ENCODE data around the gene DCLRE1B.

Gene DCLRE1B

DNA sequence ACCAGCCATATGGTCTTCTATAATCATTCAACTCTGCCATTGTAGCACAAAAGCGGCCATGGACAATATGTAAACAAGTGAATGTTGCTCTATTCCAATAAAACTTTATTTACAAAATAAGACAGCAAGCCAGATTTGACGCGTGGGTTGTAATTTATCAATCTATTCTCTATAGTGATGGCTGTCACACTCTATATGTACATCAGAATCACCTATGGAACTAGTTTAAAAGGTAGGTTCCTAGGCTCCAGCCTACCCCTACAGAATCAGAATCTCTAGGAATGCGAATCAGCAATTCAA is 25.4 kb upstream of the DCLRE1B start:
- H3K27me3 Mint-ChIP-seq (ENCODE audit: low read depth, poor library complexity) = peaks cover 2% of the 10 kb centered on the region
- no peak for TF ChIP-seq CTCF (IDR thresholded peaks at IDR 0.05)
- no peaks in the 10 kb centered on the region for H3K9me3 Mint-ChIP-seq
- no peak overlapping the region for H3K27ac Mint-ChIP-seq
- H3K4me1 Mint-ChIP-seq = no peaks in the 10 kb centered on the region
- DNase-seq = no peak
- H3K4me3 Mint-ChIP-seq = no peak overlapping the region
- no peaks in the 10 kb centered on the region for H3K36me3 Mint-ChIP-seq (ENCODE audit: low read depth)

DNA sequence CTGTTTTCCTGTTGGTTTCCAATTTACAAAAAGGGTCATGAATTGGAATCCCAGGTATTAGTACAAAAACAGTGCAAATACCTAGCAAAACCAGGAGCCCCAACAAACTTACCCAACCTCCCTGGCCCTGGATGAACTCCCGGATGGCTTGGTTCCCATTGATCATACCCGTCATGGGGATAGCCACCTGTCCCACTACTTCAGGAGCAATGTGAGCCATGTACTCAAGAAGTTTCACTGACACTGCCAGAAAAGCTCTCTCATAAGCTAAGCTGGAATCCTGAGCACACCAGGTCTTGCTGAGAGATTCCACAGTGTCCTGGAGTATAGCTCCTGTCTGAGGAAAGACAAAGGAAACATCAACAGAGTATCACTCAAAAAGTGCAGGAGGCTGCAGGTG is 23.5 kb upstream of the DCLRE1B start:
- TF ChIP-seq CTCF (IDR thresholded peaks at IDR 0.05) = no peak
- no peak overlapping the region for H3K4me3 Mint-ChIP-seq
- no peaks in the 10 kb centered on the region for H3K36me3 Mint-ChIP-seq (ENCODE audit: low read depth)
- peak overlapping the region; percentile 89 for H3K27ac Mint-ChIP-seq
- H3K4me1 Mint-ChIP-seq = no peaks in the 10 kb centered on the region
- H3K27me3 Mint-ChIP-seq (ENCODE audit: low read depth, poor library complexity) = no peaks in the 10 kb centered on the region
- H3K9me3 Mint-ChIP-seq = no peaks in the 10 kb centered on the region
- no peak for DNase-seq

GRCh38 chr1:113886417-113887401 is 18.4 kb upstream of the DCLRE1B start:
- Mint-ChIP-seq H3K36me3 (ENCODE audit: low read depth) (no peaks in the 10 kb centered on the region), H3K27me3 (ENCODE audit: low read depth, poor library complexity) (peaks cover 4% of the 10 kb centered on the region), H3K4me3 (no peak overlapping the region), H3K9me3 (no peaks in the 10 kb centered on the region), H3K4me1 (no peaks in the 10 kb centered on the region), H3K27ac (no peak overlapping the region)
- no peak for DNase-seq
- TF ChIP-seq CTCF (IDR thresholded peaks at IDR 0.05) = no peak

DNA sequence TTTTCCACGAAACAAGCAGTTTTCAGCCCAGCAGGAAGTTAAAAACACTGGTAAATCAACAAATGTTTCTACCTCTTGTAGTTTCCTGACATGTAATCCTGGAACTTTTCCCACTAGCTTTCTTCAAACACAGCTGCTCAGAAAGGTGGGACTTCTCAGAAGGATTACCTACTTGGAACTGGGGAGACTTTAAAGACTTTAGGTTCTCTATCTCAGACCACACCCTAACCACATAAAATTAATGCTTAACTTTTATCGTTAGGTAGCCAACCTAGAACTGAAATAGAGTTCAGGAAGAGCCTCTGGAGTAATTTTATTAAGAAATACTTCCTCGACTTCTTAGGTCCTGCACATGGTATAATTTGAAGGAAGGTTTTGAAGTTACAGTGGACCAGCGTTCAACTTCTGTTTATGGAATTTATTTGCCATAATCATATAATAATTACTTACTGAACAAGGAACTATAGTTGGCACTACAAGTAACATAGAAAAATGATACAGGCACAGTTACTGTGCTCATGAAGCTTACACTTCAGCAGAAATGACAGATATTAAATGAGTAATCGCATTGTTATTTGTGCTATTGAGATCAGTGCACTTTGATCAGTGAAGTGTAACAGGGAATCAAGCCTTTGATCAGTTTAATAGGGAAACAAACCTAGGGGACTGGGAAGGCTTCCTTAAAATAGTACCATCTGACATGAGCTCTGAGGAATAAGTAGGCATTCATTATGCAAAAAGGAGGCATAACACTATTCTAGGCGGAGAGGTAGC is 17.5 kb upstream of the DCLRE1B start, which contains the start of gene BCL2L15:
Gene BCL2L15, minus strand, starts transcription at position 180 of the 774 bp plus-strand sequence. CDS start 206 bp downstream, outside the sequence.
- no peak for TF ChIP-seq CTCF (IDR thresholded peaks at IDR 0.05)
- DNase-seq = no peak
- H3K36me3 Mint-ChIP-seq (ENCODE audit: low read depth) = no peaks in the 10 kb centered on the region
- no peaks in the 10 kb centered on the region for H3K4me1 Mint-ChIP-seq
- H3K27ac Mint-ChIP-seq = no peak within 1 kb of the TSS
- H3K4me3 Mint-ChIP-seq = no peak within 1 kb of the TSS
- peaks cover 4% of the 10 kb centered on the region for H3K27me3 Mint-ChIP-seq (ENCODE audit: low read depth, poor library complexity)
- no peaks in the 10 kb centered on the region for H3K9me3 Mint-ChIP-seq

GRCh38 chr1:113890816-113891215 is 14.3 kb upstream of the DCLRE1B start:
- peaks cover 4% of the 10 kb centered on the region for H3K27me3 Mint-ChIP-seq (ENCODE audit: low read depth, poor library complexity)
- no peaks in the 10 kb centered on the region for H3K9me3 Mint-ChIP-seq
- H3K36me3 Mint-ChIP-seq (ENCODE audit: low read depth) = peaks cover 8% of the 10 kb centered on the region
- no peak for TF ChIP-seq CTCF (IDR thresholded peaks at IDR 0.05)
- no peak overlapping the region for H3K4me3 Mint-ChIP-seq
- H3K27ac Mint-ChIP-seq = no peak overlapping the region
- DNase-seq = no peak
- H3K4me1 Mint-ChIP-seq = no peaks in the 10 kb centered on the region

Data from nephron progenitor cell (in vitro differentiated cells).